Measurements from ENCODE around the gene MAMSTR. TPM values are rescaled to one million over a fixed set of nuclear protein-coding genes. Genes with fewer than 3 reads are reported as not detected.

Gene MAMSTR
- total RNA-seq, 2 experiments from 2014 or later: 0.56 to 1.0 TPM

- peaks cover 6% of the 10 kb centered on the region for H3K27me3 Mint-ChIP-seq
- ChIA-PET POLR2A (interaction anchor here (0.6 to 1.4 kb wide), 6 partner anchors 12 to 1141 kb away, joined by 3 to 5 read pairs (median 4); partner anchors contain the start of gene FUT1), CTCF (interaction anchor here (0.9 to 3.0 kb wide), 11 partner anchors 12 to 98 kb away, joined by 3 to 19 read pairs (median 5); partner anchors contain the start of gene CA11)
- H3K36me3 Mint-ChIP-seq (ENCODE audit: low read depth): no peaks in the 10 kb centered on the region
- no peaks in the 10 kb centered on the region for H3K9me3 Mint-ChIP-seq
- H3K27ac Mint-ChIP-seq: no peak overlapping the region
- intact Hi-C loops (cut with micrococcal nuclease): loop anchor here (10.0 kb wide), 1 partner anchor 95 kb away; the partner anchor contains the start of gene CA11
- peaks cover 16% of the 10 kb centered on the region for H3K4me1 Mint-ChIP-seq (ENCODE audit: low read depth)
- TF ChIP-seq, protein P1, sequence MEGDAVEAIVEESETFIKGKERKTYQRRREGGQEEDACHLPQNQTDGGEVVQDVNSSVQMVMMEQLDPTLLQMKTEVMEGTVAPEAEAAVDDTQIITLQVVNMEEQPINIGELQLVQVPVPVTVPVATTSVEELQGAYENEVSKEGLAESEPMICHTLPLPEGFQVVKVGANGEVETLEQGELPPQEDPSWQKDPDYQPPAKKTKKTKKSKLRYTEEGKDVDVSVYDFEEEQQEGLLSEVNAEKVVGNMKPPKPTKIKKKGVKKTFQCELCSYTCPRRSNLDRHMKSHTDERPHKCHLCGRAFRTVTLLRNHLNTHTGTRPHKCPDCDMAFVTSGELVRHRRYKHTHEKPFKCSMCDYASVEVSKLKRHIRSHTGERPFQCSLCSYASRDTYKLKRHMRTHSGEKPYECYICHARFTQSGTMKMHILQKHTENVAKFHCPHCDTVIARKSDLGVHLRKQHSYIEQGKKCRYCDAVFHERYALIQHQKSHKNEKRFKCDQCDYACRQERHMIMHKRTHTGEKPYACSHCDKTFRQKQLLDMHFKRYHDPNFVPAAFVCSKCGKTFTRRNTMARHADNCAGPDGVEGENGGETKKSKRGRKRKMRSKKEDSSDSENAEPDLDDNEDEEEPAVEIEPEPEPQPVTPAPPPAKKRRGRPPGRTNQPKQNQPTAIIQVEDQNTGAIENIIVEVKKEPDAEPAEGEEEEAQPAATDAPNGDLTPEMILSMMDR (IDR thresholded peaks at IDR 0.05): no peak
- peak overlapping the region; percentile 26 for H3K4me3 Mint-ChIP-seq
- no peak for DNase-seq
- ATAC-seq: no peak
These were observed 20.1 kb upstream of the MAMSTR start for GRCh38 chr19:48739404-48740163.

- DNase-seq: peak; percentile 96
- H3K4me1 Mint-ChIP-seq (ENCODE audit: low read depth): peaks cover 16% of the 10 kb centered on the region
- peaks cover 6% of the 10 kb centered on the region for H3K27me3 Mint-ChIP-seq
- ChIA-PET CTCF (interaction anchor here (0.9 to 3.0 kb wide), 13 partner anchors 11 to 255 kb away, joined by 3 to 19 read pairs (median 4); partner anchors contain the start of genes CA11, GYS1 and RUVBL2), POLR2A (interaction anchor here (0.6 to 1.4 kb wide), 7 partner anchors 13 to 1140 kb away, joined by 3 to 5 read pairs (median 4); partner anchors contain the start of genes FUT1, RPL18 and SPHK2)
- ATAC-seq: peak; percentile 93
- TF ChIP-seq, protein P1 (IDR thresholded peaks at IDR 0.05): no peak
- H3K9me3 Mint-ChIP-seq: no peaks in the 10 kb centered on the region
- intact Hi-C loops (cut with micrococcal nuclease): no loop called here
- peak overlapping the region; percentile 32 for H3K27ac Mint-ChIP-seq
- peak overlapping the region; percentile 38 for H3K4me3 Mint-ChIP-seq
- no peaks in the 10 kb centered on the region for H3K36me3 Mint-ChIP-seq (ENCODE audit: low read depth)
These were observed 19.3 kb upstream of the MAMSTR start for GRCh38 chr19:48738557-48739403.

DNA sequence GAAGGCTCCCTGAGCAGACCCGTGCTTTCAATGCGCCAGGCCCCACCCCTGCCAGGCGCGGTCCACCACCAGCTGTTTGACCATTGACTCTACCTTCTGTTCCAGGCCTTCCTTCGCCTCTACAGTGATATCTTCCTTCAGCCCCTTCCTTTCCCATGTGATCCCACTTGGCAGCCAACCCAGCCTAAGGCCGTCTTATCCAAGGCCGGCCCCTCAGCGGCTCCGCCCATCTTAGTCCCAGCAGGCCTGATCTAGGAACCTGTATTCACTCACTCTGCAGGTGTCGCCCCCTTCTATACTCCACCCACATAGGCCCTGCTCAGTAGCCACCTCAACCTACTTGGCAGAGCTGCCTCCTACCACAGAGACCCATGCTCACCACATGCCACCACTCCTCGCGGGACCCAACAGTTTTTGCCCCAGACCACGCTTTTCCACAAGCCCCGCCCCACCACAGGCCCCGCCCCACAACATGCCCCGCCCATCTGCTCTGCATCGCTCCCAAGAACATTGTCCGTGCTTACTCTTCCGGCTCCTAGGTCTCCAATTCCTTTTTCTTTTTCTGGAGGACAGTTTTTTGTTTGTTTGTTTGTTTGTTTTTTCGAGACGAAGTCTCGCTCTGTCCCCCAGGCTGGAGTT lies 18.0 kb upstream of the MAMSTR start:
- H3K4me3 Mint-ChIP-seq: no peak overlapping the region
- ChIA-PET POLR2A (interaction anchor here (0.5 to 1.8 kb wide), 2 partner anchors 9 to 163 kb away, joined by 3 to 4 read pairs; partner anchors contain the start of gene NUCB1), CTCF (interaction anchor here (1.3 to 3.0 kb wide), 3 partner anchors 12 to 256 kb away, joined by 4 to 19 read pairs (median 4); partner anchors contain the start of genes GYS1 and RUVBL2)
- H3K4me1 Mint-ChIP-seq (ENCODE audit: low read depth): peaks cover 16% of the 10 kb centered on the region
- ATAC-seq (no peak), DNase-seq (no peak)
- TF ChIP-seq, protein P1 (IDR thresholded peaks at IDR 0.05): no peak
- H3K9me3 Mint-ChIP-seq: no peaks in the 10 kb centered on the region
- intact Hi-C loops (cut with micrococcal nuclease): no loop called here
- no peaks in the 10 kb centered on the region for H3K36me3 Mint-ChIP-seq (ENCODE audit: low read depth)
- no peak overlapping the region for H3K27ac Mint-ChIP-seq
- H3K27me3 Mint-ChIP-seq: peaks cover 6% of the 10 kb centered on the region

DNA sequence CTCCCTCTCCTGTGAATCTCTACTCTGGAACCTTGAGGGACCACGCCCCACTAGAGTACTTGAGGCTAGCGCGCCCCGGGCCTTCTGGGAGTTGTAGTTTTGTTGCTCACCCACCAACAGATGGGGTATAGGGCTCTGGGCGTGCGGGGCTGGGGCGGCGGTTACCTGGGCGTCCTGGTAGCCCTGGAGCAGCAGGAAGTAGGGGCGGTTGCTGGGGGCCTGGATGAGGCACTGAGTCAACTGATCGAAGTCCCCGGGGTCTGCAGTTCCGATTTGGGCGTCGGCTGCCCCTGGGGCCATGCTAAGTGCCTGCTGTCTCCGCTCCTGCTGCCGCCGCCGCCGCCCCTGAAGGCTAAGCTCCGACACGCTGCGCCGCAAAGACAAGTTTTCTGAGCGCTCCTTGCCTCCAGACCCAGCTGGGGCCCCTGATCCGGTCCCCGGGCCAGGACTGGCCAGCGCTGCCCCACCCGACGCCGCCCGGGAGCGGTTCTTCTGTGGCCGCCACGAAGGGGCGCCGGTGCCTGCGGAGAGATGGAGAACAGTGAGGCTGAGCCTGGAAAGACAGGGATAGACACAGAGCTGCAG lies 15.6 kb upstream of the MAMSTR start:
- TF ChIP-seq, protein P1 (IDR thresholded peaks at IDR 0.05): no peak
- DNase-seq (no peak), ATAC-seq (no peak)
- Mint-ChIP-seq H3K27me3 (peaks cover 3% of the 10 kb centered on the region), H3K36me3 (ENCODE audit: low read depth) (no peaks in the 10 kb centered on the region), H3K4me1 (ENCODE audit: low read depth) (peaks cover 10% of the 10 kb centered on the region), H3K9me3 (no peaks in the 10 kb centered on the region), H3K27ac (no peak overlapping the region), H3K4me3 (no peak overlapping the region)
- POLR2A ChIA-PET: no interaction called here
- intact Hi-C loops (cut with micrococcal nuclease): no loop called here
- CTCF ChIA-PET: interaction anchor here (0.6 kb wide), 1 partner anchor 10 kb away, joined by 3 read pairs; no protein-coding TSS in a partner anchor
